Hepatocyte (in vitro differentiated cells): ENCODE results near the gene SLC26A9. TPM values are rescaled to one million over a fixed set of nuclear protein-coding genes. Genes with fewer than 3 reads are reported as not detected.
A peak's percentile ranks its signal among the peaks of the same experiment; 100 is the strongest.

Experiments
- DNase-seq: peaks from one replicate; pipeline ENCODE4 v3.0.0-alpha.2; 2016; ENCODE audit warnings: low spot score
- H2AFZ ChIP-seq: fragments of 200-600 bp; sonication (generic); 2 replicates; pipeline ENCODE4 v1.6.0; 2016; ENCODE audit warnings: antibody characterized with exemption, mild to moderate bottlenecking
- H3K27ac ChIP-seq: fragments of 200-600 bp; sonication (generic); 2 replicates; pipeline ENCODE4 v1.5.1; 2016; ENCODE audit warnings: mild to moderate bottlenecking
- H3K27me3 ChIP-seq: fragments of 200-600 bp; sonication (generic); 2 replicates; pipeline ENCODE4 v1.6.1; 2016
- H3K36me3 ChIP-seq: fragments of 200-600 bp; sonication (generic); replicated peaks from 2 replicates; pipeline ENCODE4 v1.5.1; 2016; ENCODE audit warnings: low read depth; ENCODE audit not compliant: insufficient read depth
- H3K4me1 ChIP-seq: fragments of 200-600 bp; sonication (generic); 2 replicates; pipeline ENCODE4 v1.5.1; 2016; ENCODE audit warnings: mild to moderate bottlenecking, moderate library complexity; ENCODE audit not compliant: insufficient read depth
- H3K4me2 ChIP-seq: fragments of 200-600 bp; sonication (generic); 2 replicates; pipeline ENCODE4 v1.6.0; 2016
- H3K4me3 ChIP-seq: fragments of 200-600 bp; sonication (generic); 2 replicates; pipeline ENCODE4 v1.5.1; 2016; ENCODE audit warnings: mild to moderate bottlenecking
- H3K79me2 ChIP-seq: fragments of 200-600 bp; sonication (generic); 2 replicates; pipeline ENCODE4 v1.6.0; 2017; ENCODE audit warnings: mild to moderate bottlenecking
- H3K9me2 ChIP-seq: fragments of 200-600 bp; sonication (generic); replicated peaks from 2 replicates; pipeline ENCODE4 v1.6.0; 2017; ENCODE audit warnings: mild to moderate bottlenecking; ENCODE audit not compliant: insufficient read depth
- H3K9me3 ChIP-seq: fragments of 200-600 bp; sonication (generic); 2 replicates; pipeline ENCODE4 v1.5.1; 2016; ENCODE audit warnings: low read depth, mild to moderate bottlenecking
- H4K20me1 ChIP-seq: fragments of 200-600 bp; sonication (generic); 2 replicates; pipeline ENCODE4 v1.6.0; 2016; ENCODE audit warnings: mild to moderate bottlenecking; ENCODE audit not compliant: insufficient read depth, poor library complexity, severe bottlenecking
- EZH2 ChIP-seq: fragments of 200-600 bp; sonication (generic); IDR thresholded peaks from 2 replicates; pipeline ENCODE4 v1.6.1; 2016; ENCODE audit warnings: antibody characterized with exemption, mild to moderate bottlenecking, borderline replicate concordance
- EZH2phosphoT487 ChIP-seq: fragments of 200-600 bp; sonication (generic); IDR thresholded peaks from one replicate; pipeline ENCODE4 v1.6.1; 2018; ENCODE audit warnings: antibody characterized with exemption, mild to moderate bottlenecking, low read depth, moderate library complexity; ENCODE audit not compliant: unreplicated experiment, severe bottlenecking
- WGBS: methylation state at CpG from one replicate; pipeline ENCODE4 v1.1.6; 2016; ENCODE audit warnings: low lambda C conversion rate; ENCODE audit errors: missing lambda C conversion rate; 5-methylcytosine and 5-hydroxymethylcytosine counted together
- polyA plus RNA-seq: library from polyadenylated mRNA; unstranded; fragments of >200 nt; fragmentation: Nextera tagmentation; extraction: Ambion mirVana; gene quantifications from 2 replicates; pipeline ENCODE4 v1.2.1, GENCODE V29; 2016
- total RNA-seq: library from RNA; depleted of rRNA; stranded (reverse); fragments of >200 nt; gene quantifications from 2 replicates; pipeline ENCODE4 v1.2.3, GENCODE V29; 2014
- TF ChIP-seq, protein P1 (sequence below): fragments of 200-600 bp; sonication (generic); IDR thresholded peaks from 2 replicates; pipeline ENCODE4 v1.5.1; 2016; ENCODE audit warnings: antibody characterized with exemption, mild to moderate bottlenecking; ENCODE audit not compliant: poor library complexity

Gene SLC26A9
- total and polyA plus RNA-seq, 2 experiments from 2014 or later: 0.13 to 0.63 TPM

GRCh38 chr1:205947024-205947423, 3.8 kb upstream of the SLC26A9 start:
- TF ChIP-seq EZH2 (no peak), EZH2phosphoT487 (no peak)
- TF ChIP-seq, protein P1, sequence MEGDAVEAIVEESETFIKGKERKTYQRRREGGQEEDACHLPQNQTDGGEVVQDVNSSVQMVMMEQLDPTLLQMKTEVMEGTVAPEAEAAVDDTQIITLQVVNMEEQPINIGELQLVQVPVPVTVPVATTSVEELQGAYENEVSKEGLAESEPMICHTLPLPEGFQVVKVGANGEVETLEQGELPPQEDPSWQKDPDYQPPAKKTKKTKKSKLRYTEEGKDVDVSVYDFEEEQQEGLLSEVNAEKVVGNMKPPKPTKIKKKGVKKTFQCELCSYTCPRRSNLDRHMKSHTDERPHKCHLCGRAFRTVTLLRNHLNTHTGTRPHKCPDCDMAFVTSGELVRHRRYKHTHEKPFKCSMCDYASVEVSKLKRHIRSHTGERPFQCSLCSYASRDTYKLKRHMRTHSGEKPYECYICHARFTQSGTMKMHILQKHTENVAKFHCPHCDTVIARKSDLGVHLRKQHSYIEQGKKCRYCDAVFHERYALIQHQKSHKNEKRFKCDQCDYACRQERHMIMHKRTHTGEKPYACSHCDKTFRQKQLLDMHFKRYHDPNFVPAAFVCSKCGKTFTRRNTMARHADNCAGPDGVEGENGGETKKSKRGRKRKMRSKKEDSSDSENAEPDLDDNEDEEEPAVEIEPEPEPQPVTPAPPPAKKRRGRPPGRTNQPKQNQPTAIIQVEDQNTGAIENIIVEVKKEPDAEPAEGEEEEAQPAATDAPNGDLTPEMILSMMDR: no peak
- Histone ChIP-seq H3K4me1 (no peaks in the 10 kb centered on the region), H3K4me3 (no peak overlapping the region), H3K27ac (no peak overlapping the region), H3K27me3 (peaks cover 12% of the 10 kb centered on the region), H4K20me1 (no peaks in the 10 kb centered on the region), H3K9me3 (no peaks in the 10 kb centered on the region), H3K4me2 (no peak overlapping the region), H3K9me2 (no peaks in the 10 kb centered on the region), H3K36me3 (no peaks in the 10 kb centered on the region), H2AFZ (no peak overlapping the region), H3K79me2 (no peaks in the 10 kb centered on the region)
- no peak for DNase-seq
- WGBS: 90% methylated on average over 4 of the region's 4 CpGs

DNA sequence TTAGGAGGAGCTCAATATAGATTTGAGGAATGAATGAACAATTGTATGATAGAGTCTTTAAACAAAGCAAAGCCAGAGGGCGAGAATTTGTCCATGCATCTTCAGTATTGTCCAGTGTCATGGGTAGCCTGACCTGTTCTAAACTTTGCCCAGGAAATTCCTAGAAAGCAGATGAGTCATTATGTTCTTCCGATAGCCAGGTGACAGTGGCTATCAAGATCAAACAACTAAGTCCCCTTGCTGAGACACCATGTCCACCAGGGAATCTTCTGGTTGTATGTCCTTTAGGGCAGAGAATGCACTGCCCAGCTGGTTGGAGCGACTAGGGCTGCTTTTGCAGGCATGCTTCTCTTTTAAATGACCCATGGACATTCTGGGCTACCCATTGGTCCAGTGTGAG, 1.8 kb upstream of the SLC26A9 start:
- H3K79me2 ChIP-seq: no peaks in the 10 kb centered on the region
- 80% methylated on average over 3 of the region's 3 CpGs for WGBS
- H3K27ac ChIP-seq: no peak overlapping the region
- H3K4me2 ChIP-seq: no peak overlapping the region
- H2AFZ ChIP-seq: no peak overlapping the region
- no peaks in the 10 kb centered on the region for H3K9me2 ChIP-seq
- H3K27me3 ChIP-seq: peaks cover 12% of the 10 kb centered on the region
- H4K20me1 ChIP-seq: no peaks in the 10 kb centered on the region
- H3K4me1 ChIP-seq: no peaks in the 10 kb centered on the region
- peak; percentile 21 for DNase-seq
- TF ChIP-seq, protein P1: no peak
- TF ChIP-seq EZH2phosphoT487: no peak
- no peak for TF ChIP-seq EZH2
- H3K36me3 ChIP-seq: no peaks in the 10 kb centered on the region
- no peak overlapping the region for H3K4me3 ChIP-seq
- no peaks in the 10 kb centered on the region for H3K9me3 ChIP-seq

- H4K20me1 ChIP-seq: no peaks in the 10 kb centered on the region
- H3K79me2 ChIP-seq: no peaks in the 10 kb centered on the region
- H2AFZ ChIP-seq: no peak overlapping the region
- no peak for DNase-seq
- no peaks in the 10 kb centered on the region for H3K4me1 ChIP-seq
- TF ChIP-seq EZH2phosphoT487: no peak
- TF ChIP-seq, protein P1: no peak
- no peaks in the 10 kb centered on the region for H3K9me3 ChIP-seq
- H3K4me2 ChIP-seq: no peak overlapping the region
- no peaks in the 10 kb centered on the region for H3K9me2 ChIP-seq
- peaks cover 12% of the 10 kb centered on the region for H3K27me3 ChIP-seq
- no peaks in the 10 kb centered on the region for H3K36me3 ChIP-seq
- no peak overlapping the region for H3K27ac ChIP-seq
- 68% methylated on average over 4 of the region's 4 CpGs for WGBS
- no peak overlapping the region for H3K4me3 ChIP-seq
Measured at GRCh38 chr1:205944525-205944924, 1.3 kb upstream of the SLC26A9 start.

- Histone ChIP-seq H3K27me3 (peaks cover 12% of the 10 kb centered on the region), H3K36me3 (no peaks in the 10 kb centered on the region), H3K4me1 (no peaks in the 10 kb centered on the region), H3K9me3 (no peaks in the 10 kb centered on the region), H2AFZ (no peak overlapping the region), H3K4me3 (no peak overlapping the region), H3K27ac (no peak overlapping the region), H3K79me2 (no peaks in the 10 kb centered on the region), H4K20me1 (no peaks in the 10 kb centered on the region), H3K9me2 (no peaks in the 10 kb centered on the region), H3K4me2 (no peak overlapping the region)
- TF ChIP-seq EZH2 (no peak), EZH2phosphoT487 (no peak)
- TF ChIP-seq, protein P1: no peak
- DNase-seq: peak; percentile 28
- WGBS: 72% methylated on average over 12 of the region's 12 CpGs
Measured at GRCh38 chr1:205942631-205943159, 561 bp downstream of the SLC26A9 start.
